Epidermal melanocyte (primary cell): ENCODE data around the gene APOM.

Experiments
- DNase-seq: peaks from one replicate; pipeline ENCODE4 v3.0.0; 2011; ENCODE audit warnings: low spot score; ENCODE audit not compliant: insufficient read length

APOM gene

GRCh38 chr6:31677955-31678354 is 22.3 kb downstream of the APOM start:
- DNase-seq, result no peak

- DNase-seq, result peak; percentile 81
These were observed 24.8 kb downstream of the APOM start, which contains the start of gene LY6G5C for GRCh38 chr6:31680226-31681134. Gene LY6G5C, minus strand, starts transcription at chr6:31681067. Its CDS starts 694 bp downstream, at chr6:31680373.

- DNase-seq, result peak; percentile 22
These were observed 25.5 kb downstream of the APOM start for GRCh38 chr6:31681135-31681671.

- DNase-seq, result no peak
These were observed 27.9 kb downstream of the APOM start for GRCh38 chr6:31683591-31683990.

GRCh38 chr6:31686483-31686882 is 30.8 kb downstream of the APOM start:
- DNase-seq, result no peak

- DNase-seq, result no peak
These were observed 31.6 kb downstream of the APOM start for GRCh38 chr6:31687321-31687720.

GRCh38 chr6:31687860-31688693 is 32.4 kb downstream of the APOM start:
- DNase-seq, result no peak

- no peak for DNase-seq
These were observed 33.8 kb downstream of the APOM start for GRCh38 chr6:31689249-31690110.

GRCh38 chr6:31690231-31691077 is 34.8 kb downstream of the APOM start:
- DNase-seq, result no peak

GRCh38 chr6:31691078-31691463 is 35.4 kb downstream of the APOM start:
- DNase-seq, result no peak

GRCh38 chr6:31691564-31692108 is 35.9 kb downstream of the APOM start:
- no peak for DNase-seq

- DNase-seq, result no peak
These were observed 36.7 kb downstream of the APOM start for GRCh38 chr6:31692353-31692752.

GRCh38 chr6:31692886-31693285 is 37.2 kb downstream of the APOM start:
- no peak for DNase-seq

GRCh38 chr6:31693535-31693934 is 37.8 kb downstream of the APOM start:
- no peak for DNase-seq

- no peak for DNase-seq
These were observed 41.9 kb downstream of the APOM start for GRCh38 chr6:31697555-31697954.

GRCh38 chr6:31700740-31701401 is 45.2 kb downstream of the APOM start:
- DNase-seq, result no peak

- DNase-seq, result no peak
These were observed 46.1 kb downstream of the APOM start for GRCh38 chr6:31701666-31702404.

- DNase-seq, result no peak
These were observed 46.7 kb downstream of the APOM start for GRCh38 chr6:31702405-31702818.
